HG03571 (cell line): Measurements from ENCODE around the gene RPS6KA4.
A peak's percentile ranks its signal among the peaks of the same experiment; 100 is the strongest.

Experiments
- ATAC-seq: cut with Tn5 transposase; IDR thresholded peaks from one replicate; pipeline ENCODE4 v1.9.1; 2021; ENCODE audit not compliant: unreplicated experiment

Gene RPS6KA4

GRCh38 chr11:64324692-64325469 is 34.1 kb upstream of the RPS6KA4 start:
- ATAC-seq = no peak

GRCh38 chr11:64327375-64327774 is 31.6 kb upstream of the RPS6KA4 start:
- no peak for ATAC-seq

- ATAC-seq = no peak
These were observed 31.0 kb upstream of the RPS6KA4 start for GRCh38 chr11:64327993-64328392.

GRCh38 chr11:64330888-64331287 is 28.1 kb upstream of the RPS6KA4 start:
- ATAC-seq = no peak

DNA sequence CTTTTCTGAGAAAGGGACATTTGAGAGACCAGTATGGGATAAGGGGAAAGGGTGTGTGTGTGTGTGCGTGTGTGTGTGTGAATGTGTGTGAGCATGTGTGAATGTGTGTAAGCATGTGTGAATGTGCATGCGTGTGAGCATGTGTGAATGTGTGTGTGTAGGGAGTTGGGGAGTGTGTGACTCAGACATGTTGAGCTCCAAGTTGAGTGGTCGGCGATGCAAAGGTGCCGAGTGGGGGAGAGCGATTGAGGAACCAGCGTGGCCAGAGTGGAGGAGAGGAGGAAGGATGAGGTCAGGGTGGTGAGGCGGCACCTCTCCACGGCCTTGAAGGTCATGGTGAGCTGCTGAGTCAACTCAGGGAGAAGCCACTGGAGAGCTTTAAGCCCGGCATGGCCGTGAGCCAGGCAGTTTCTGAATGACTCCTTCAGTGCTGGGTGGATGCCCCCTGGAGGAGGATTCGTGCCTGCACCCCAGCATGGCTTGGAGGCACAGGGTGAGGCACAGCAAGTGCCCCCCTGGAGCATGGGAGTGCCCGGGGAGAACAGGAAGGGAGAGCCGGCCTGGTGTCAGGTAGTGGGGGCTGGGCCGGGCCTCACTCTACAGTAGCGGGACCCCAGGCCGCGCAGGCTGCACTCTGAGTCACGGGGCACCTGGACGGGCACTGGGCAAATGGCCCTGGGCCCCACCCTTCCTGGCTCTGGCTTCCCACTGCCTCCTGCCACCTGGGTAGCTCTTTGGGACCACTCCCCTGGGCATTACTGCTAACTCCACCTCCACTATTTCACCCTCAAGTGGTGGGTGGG is 27.2 kb upstream of the RPS6KA4 start:
- ATAC-seq = peak; percentile 56

- ATAC-seq = no peak
These were observed 25.4 kb upstream of the RPS6KA4 start for GRCh38 chr11:64333556-64333955.

DNA sequence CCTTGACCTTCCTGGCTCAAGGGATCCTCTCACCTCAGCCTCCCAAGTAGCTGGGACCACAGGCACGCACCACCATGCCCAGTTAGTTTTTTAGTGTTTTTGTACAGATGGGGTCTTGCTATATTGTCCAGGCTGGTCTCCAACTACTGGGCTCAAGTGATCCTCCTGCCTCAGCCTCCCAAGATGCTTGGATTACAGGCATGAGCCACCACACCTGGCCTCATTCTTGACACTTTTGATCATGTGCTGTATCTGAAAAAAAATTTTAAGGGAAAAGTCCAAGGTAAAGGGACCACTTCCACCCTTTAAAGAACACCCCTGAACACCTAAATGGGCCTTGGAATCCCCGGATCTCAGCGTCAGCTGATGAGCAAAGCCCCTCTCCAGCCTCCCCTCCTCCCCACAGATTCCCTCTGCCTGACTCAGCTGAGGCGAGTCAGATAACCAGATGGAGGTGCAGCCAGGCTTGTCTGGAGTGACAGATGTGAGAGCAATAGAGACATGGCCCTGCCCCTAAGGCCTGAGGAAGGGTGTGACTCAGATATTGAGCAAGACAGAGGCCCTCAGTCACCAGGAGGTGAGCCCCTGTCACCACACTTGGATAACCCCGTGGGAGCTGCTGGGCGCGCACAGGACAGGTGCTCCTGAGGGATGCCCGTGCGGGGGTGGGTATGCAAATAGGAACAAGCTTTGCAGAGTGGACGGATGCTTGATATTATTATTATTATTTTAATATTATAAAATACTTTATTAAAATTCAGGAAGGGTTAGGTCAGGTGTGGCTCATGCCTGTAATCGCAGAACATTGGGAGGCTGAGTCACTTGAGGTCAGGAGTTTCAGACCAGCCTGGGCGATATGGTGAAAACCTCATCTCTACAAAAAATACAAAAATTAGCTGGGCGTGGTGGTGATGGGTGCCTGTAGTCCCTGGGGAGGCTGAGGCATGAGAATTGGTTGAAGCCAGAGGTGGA is 23.9 kb upstream of the RPS6KA4 start:
- ATAC-seq = peak; percentile 55

GRCh38 chr11:64337538-64338249 is 21.3 kb upstream of the RPS6KA4 start:
- no peak for ATAC-seq

GRCh38 chr11:64338716-64339115 is 20.2 kb upstream of the RPS6KA4 start:
- no peak for ATAC-seq

GRCh38 chr11:64339286-64339685 is 19.7 kb upstream of the RPS6KA4 start:
- no peak for ATAC-seq

GRCh38 chr11:64339754-64340408 is 19.1 kb upstream of the RPS6KA4 start, which contains the start of gene CCDC88B:
CCDC88B (plus strand) TSS chr11:64340204; CDS start chr11:64340267, 63 bp downstream.
- ATAC-seq = peak; percentile 42

- no peak for ATAC-seq
These were observed 18.2 kb upstream of the RPS6KA4 start for GRCh38 chr11:64340671-64341335.

GRCh38 chr11:64341429-64341828 is 17.5 kb upstream of the RPS6KA4 start:
- ATAC-seq = no peak

GRCh38 chr11:64341851-64342791 is 16.8 kb upstream of the RPS6KA4 start:
- ATAC-seq = peak; percentile 43

- no peak for ATAC-seq
These were observed 15.9 kb upstream of the RPS6KA4 start for GRCh38 chr11:64342869-64343745.

DNA sequence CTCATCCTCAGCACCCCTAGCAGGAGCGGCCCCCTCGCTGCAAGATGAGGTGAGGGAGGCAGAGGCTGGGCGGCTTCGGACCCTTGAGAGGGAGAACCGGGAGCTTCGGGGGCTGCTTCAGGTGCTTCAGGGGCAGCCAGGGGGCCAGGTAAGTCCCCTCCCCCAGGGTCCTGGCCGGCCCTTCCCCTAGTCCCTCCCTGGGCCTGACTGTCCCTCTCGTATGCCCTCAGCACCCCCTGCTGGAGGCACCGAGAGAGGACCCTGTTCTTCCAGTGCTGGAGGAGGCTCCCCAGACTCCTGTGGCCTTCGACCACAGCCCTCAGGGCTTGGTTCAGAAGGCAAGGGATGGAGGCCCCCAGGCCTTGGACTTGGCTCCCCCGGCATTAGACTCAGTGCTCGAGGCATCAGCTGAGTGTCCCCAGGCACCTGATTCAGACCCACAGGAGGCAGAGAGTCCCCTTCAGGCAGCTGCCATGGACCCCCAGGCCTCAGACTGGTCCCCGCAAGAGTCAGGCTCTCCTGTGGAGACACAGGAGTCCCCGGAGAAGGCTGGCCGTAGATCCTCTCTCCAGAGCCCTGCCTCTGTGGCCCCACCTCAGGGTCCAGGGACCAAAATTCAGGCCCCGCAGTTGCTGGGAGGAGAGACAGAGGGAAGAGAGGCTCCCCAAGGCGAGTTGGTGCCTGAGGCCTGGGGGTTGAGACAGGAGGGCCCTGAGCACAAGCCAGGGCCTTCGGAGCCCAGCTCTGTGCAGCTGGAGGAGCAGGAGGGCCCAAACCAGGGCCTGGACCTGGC is 15.0 kb upstream of the RPS6KA4 start:
- ATAC-seq = no peak
